ENCODE results near the gene CAMK1G.

The CAMK1G gene

GRCh38 chr1:209629621-209630382 is 46.3 kb downstream of the CAMK1G start:
- no peak for DNase-seq
- no peaks in the 10 kb centered on the region for H3K4me1 ChIP-seq
- H3K9me3 ChIP-seq = no peaks in the 10 kb centered on the region
- H3K27me3 ChIP-seq = no peaks in the 10 kb centered on the region; the same call in 1 of the 2 replicates
- H3K4me3 ChIP-seq (ENCODE audit: low read depth, low read length) = no peak overlapping the region
- H3K36me3 ChIP-seq = no peaks in the 10 kb centered on the region
- TF ChIP-seq CTCF (IDR thresholded peaks at IDR 0.05; ENCODE audit: low read depth, low read length) = no peak

- no peak for DNase-seq
- Histone ChIP-seq H3K4me1 (no peaks in the 10 kb centered on the region), H3K9me3 (no peaks in the 10 kb centered on the region), H3K4me3 (ENCODE audit: low read depth, low read length) (no peak overlapping the region), H3K36me3 (no peaks in the 10 kb centered on the region), H3K27me3 (no peaks in the 10 kb centered on the region; the same call in 1 of the 2 replicates)
- no peak for TF ChIP-seq CTCF (IDR thresholded peaks at IDR 0.05; ENCODE audit: low read depth, low read length)
These were observed 47.1 kb downstream of the CAMK1G start for GRCh38 chr1:209630383-209631225.

- Histone ChIP-seq H3K4me3 (ENCODE audit: low read depth, low read length) (no peak overlapping the region), H3K36me3 (no peaks in the 10 kb centered on the region), H3K4me1 (no peaks in the 10 kb centered on the region), H3K9me3 (no peaks in the 10 kb centered on the region), H3K27me3 (no peaks in the 10 kb centered on the region; the same call in none of the 2 replicates)
- no peak for TF ChIP-seq CTCF (IDR thresholded peaks at IDR 0.05; ENCODE audit: low read depth, low read length)
- DNase-seq = no peak
These were observed 50.0 kb downstream of the CAMK1G start for GRCh38 chr1:209633335-209633997.

- H3K36me3 ChIP-seq = no peaks in the 10 kb centered on the region
- DNase-seq = no peak
These were observed 50.7 kb downstream of the CAMK1G start for GRCh38 chr1:209634005-209634737.

GRCh38 chr1:209635850-209636249 is 52.3 kb downstream of the CAMK1G start:
- no peaks in the 10 kb centered on the region for H3K36me3 ChIP-seq

More at GRCh38 chr1:209634005-209634737, 50.7 kb downstream of the CAMK1G start:
- H3K4me3 ChIP-seq (ENCODE audit: low read depth, low read length) = no peak overlapping the region
- no peaks in the 10 kb centered on the region for H3K9me3 ChIP-seq
- no peaks in the 10 kb centered on the region for H3K4me1 ChIP-seq
- TF ChIP-seq CTCF (IDR thresholded peaks at IDR 0.05; ENCODE audit: low read depth, low read length) = no peak
- H3K27me3 ChIP-seq = no peaks in the 10 kb centered on the region; the same call in none of the 2 replicates

More at GRCh38 chr1:209635850-209636249, 52.3 kb downstream of the CAMK1G start:
- no peaks in the 10 kb centered on the region for H3K9me3 ChIP-seq
- no peaks in the 10 kb centered on the region; the same call in 1 of the 2 replicates for H3K27me3 ChIP-seq
- H3K4me1 ChIP-seq = no peaks in the 10 kb centered on the region
- DNase-seq = no peak
- no peak overlapping the region for H3K4me3 ChIP-seq (ENCODE audit: low read depth, low read length)
- no peak for TF ChIP-seq CTCF (IDR thresholded peaks at IDR 0.05; ENCODE audit: low read depth, low read length)

All from BE2C (cell line).